Right cardiac atrium (tissue), 5 donors: ENCODE measurements around the gene RHBDF2. TPM values are rescaled to one million over a fixed set of nuclear protein-coding genes. Genes with fewer than 3 reads are reported as not detected.

Source experiments
- ATAC-seq, 2 donors: fragments of 200-7000 bp; cut with Tn5 transposase; one replicate each; pipeline versions ENCODE4 v1.8.0 to v1.9.1; 2020; ENCODE audit warnings: moderate library complexity in 2 of 2, mild to moderate bottlenecking in 1 of 2
- DNase-seq, 3 donors: peaks; one replicate each; pipeline ENCODE4 v3.0.0-alpha.2; 2020
- H3K27ac ChIP-seq: one replicate; pipeline ENCODE4 v1.5.1; 2013; ENCODE audit warnings: mild to moderate bottlenecking, low read length, control low read depth, moderate library complexity
- H3K27me3 ChIP-seq: one replicate; pipeline ENCODE4 v1.6.1; 2013; ENCODE audit not compliant: control insufficient read depth, insufficient read depth
- H3K4me1 ChIP-seq: one replicate; pipeline ENCODE4 v1.6.1; 2013; ENCODE audit warnings: low read length; ENCODE audit not compliant: control insufficient read depth, insufficient read depth
- H3K4me3 ChIP-seq: one replicate; pipeline ENCODE4 v1.5.1; 2013; ENCODE audit warnings: low read length, control low read depth
- H3K9me3 ChIP-seq: one replicate; pipeline ENCODE4 v1.6.1; 2013; ENCODE audit warnings: low read length; ENCODE audit not compliant: control insufficient read depth
- WGBS: extraction: QIAGEN DNeasy Blood & Tissue Kit; methylation state at CpG from one replicate; pipeline ENCODE4 v1.1.7; 2013; 5-methylcytosine and 5-hydroxymethylcytosine counted together
- intact Hi-C, 4 donors: fragments of 100-400 bp; cut with DNase I; formaldehyde crosslinking; loops; one replicate each; pipeline versions ENCODE4 v1.11.0 to v1.14.0; 2022 to 2023
- polyA plus RNA-seq: library from polyadenylated mRNA; stranded (reverse); fragments of 200-250 nt; gene quantifications from one replicate; pipeline ENCODE4 v1.2.3, GENCODE V29; 2013
- total RNA-seq, 4 donors: library from RNA; stranded (reverse); fragmentation: NEBNext Ultra II Directional; extraction: Animal tissue kit (Norgen Biotek cat#: 25700); gene quantifications; one replicate each; pipeline ENCODE4 v1.2.1, GENCODE V29; 2021
- donor health status: healthy with polysubstance abuse.
- donor health status: DM: no; HTN: yes; CAD: no.
- donor health status: DM: no; HTN: no; CAD: no.
- donor health status: DM: no; HTN: yes; CAD: no; lungs with severe emphysema.
- donor health status: DM: yes; HTN: yes; CAD: no.

Gene RHBDF2
- total and polyA plus RNA-seq, 5 donors = 10.2 to 16.4 (median 12.0) TPM

- ATAC-seq (no peak), DNase-seq (peak in 2 of 3 donors; percentile 42 to 60)
- H3K4me3 ChIP-seq = no peak overlapping the region
- H3K27ac ChIP-seq = no peak overlapping the region
- no peaks in the 10 kb centered on the region for H3K9me3 ChIP-seq
- WGBS = 93% methylated on average over 38 of the region's 38 CpGs
- intact Hi-C loops = loop anchor here in 1 of 4 donors (5.0 kb wide), 1 partner anchor 38 kb away; no protein-coding TSS in a partner anchor
- H3K4me1 ChIP-seq = peaks cover 2% of the 10 kb centered on the region
- no peaks in the 10 kb centered on the region for H3K27me3 ChIP-seq
Measured at GRCh38 chr17:76469076-76469990, 31.9 kb downstream of the RHBDF2 start.

- WGBS = 91% methylated on average over 14 of the region's 14 CpGs
- Histone ChIP-seq H3K4me3 (no peak overlapping the region), H3K27me3 (no peaks in the 10 kb centered on the region), H3K9me3 (no peaks in the 10 kb centered on the region), H3K4me1 (peaks cover 2% of the 10 kb centered on the region), H3K27ac (no peak overlapping the region)
- intact Hi-C loops = loop anchor here in 1 of 4 donors (5.0 kb wide), 1 partner anchor 39 kb away; no protein-coding TSS in a partner anchor
- DNase-seq (peak in 2 of 3 donors; percentile 27 to 58), ATAC-seq (no peak)
Measured at GRCh38 chr17:76468634-76469010, 32.6 kb downstream of the RHBDF2 start.

- H3K27ac ChIP-seq = no peak overlapping the region
- no peaks in the 10 kb centered on the region for H3K27me3 ChIP-seq
- ATAC-seq = no peak
- H3K9me3 ChIP-seq = no peaks in the 10 kb centered on the region
- WGBS = 80% methylated on average over 8 of the region's 8 CpGs
- peaks cover 2% of the 10 kb centered on the region for H3K4me1 ChIP-seq
- intact Hi-C loops = loop anchor here in 1 of 4 donors (5.0 kb wide), 1 partner anchor 39 kb away; no protein-coding TSS in a partner anchor
- peak in 1 of 3 donors; percentile 23 for DNase-seq
- no peak overlapping the region for H3K4me3 ChIP-seq
Measured at GRCh38 chr17:76467809-76468633, 33.2 kb downstream of the RHBDF2 start.

- H3K4me1 ChIP-seq = peaks cover 2% of the 10 kb centered on the region
- H3K4me3 ChIP-seq = no peak within 1 kb of the TSS
- DNase-seq (peak in 1 of 3 donors; percentile 55), ATAC-seq (no peak)
- 74% methylated on average over 11 of the region's 11 CpGs for WGBS
- no peak within 1 kb of the TSS for H3K27ac ChIP-seq
- intact Hi-C loops = loop anchor here in 1 of 4 donors (5.0 kb wide), 1 partner anchor 40 kb away; no protein-coding TSS in a partner anchor
- no peaks in the 10 kb centered on the region for H3K27me3 ChIP-seq
- no peaks in the 10 kb centered on the region for H3K9me3 ChIP-seq
Measured at GRCh38 chr17:76467366-76467765, 33.9 kb downstream of the RHBDF2 start, which contains the start of gene AANAT. Gene AANAT, plus strand, starts transcription at chr17:76467603. Its CDS starts 1,144 bp downstream, at chr17:76468747.

GRCh38 chr17:76466775-76467130, 34.5 kb downstream of the RHBDF2 start:
- intact Hi-C loops = loop anchor here in 3 of 4 donors (1.0 to 5.0 kb wide), 2 partner anchors 40 to 41 kb away; no protein-coding TSS in a partner anchor
- WGBS = 90% methylated on average over 6 of the region's 6 CpGs
- peak in 2 of 3 donors; percentile 45 to 53 for DNase-seq

GRCh38 chr17:76462556-76463290, 38.5 kb downstream of the RHBDF2 start:
- Histone ChIP-seq H3K27me3 (no peaks in the 10 kb centered on the region), H3K9me3 (no peaks in the 10 kb centered on the region), H3K27ac (no peak overlapping the region), H3K4me1 (peaks cover 2% of the 10 kb centered on the region), H3K4me3 (no peak overlapping the region)
- 83% methylated on average over 24 of the region's 24 CpGs for WGBS
- peak in 2 of 3 donors; percentile 20 to 52 for DNase-seq
- intact Hi-C loops = loop anchor here in 1 of 4 donors (5.0 kb wide), 1 partner anchor 155 kb away; the partner anchor contains the start of gene QRICH2
- ATAC-seq = no peak

More at GRCh38 chr17:76466775-76467130, 34.5 kb downstream of the RHBDF2 start:
- Histone ChIP-seq H3K27me3 (no peaks in the 10 kb centered on the region), H3K4me1 (peaks cover 2% of the 10 kb centered on the region), H3K27ac (no peak overlapping the region), H3K4me3 (no peak overlapping the region), H3K9me3 (no peaks in the 10 kb centered on the region)
- ATAC-seq = no peak

GRCh38 chr17:76461765-76462555, 39.3 kb downstream of the RHBDF2 start:
- H3K27ac ChIP-seq = no peak overlapping the region
- H3K9me3 ChIP-seq = no peaks in the 10 kb centered on the region
- no peak for ATAC-seq
- peaks cover 2% of the 10 kb centered on the region for H3K4me1 ChIP-seq
- H3K27me3 ChIP-seq = no peaks in the 10 kb centered on the region
- 81% methylated on average over 11 of the region's 11 CpGs for WGBS
- DNase-seq = peak in 1 of 3 donors; percentile 10
- intact Hi-C loops = loop anchor here in 1 of 4 donors (5.0 kb wide), 1 partner anchor 155 kb away; the partner anchor contains the start of gene QRICH2
- H3K4me3 ChIP-seq = no peak overlapping the region

GRCh38 chr17:76459674-76460073, 41.5 kb downstream of the RHBDF2 start:
- Histone ChIP-seq H3K4me1 (no peaks in the 10 kb centered on the region), H3K9me3 (no peaks in the 10 kb centered on the region), H3K27me3 (no peaks in the 10 kb centered on the region), H3K27ac (no peak overlapping the region), H3K4me3 (no peak overlapping the region)
- WGBS = 79% methylated on average over 4 of the region's 4 CpGs
- ATAC-seq (no peak), DNase-seq (no peak)
- intact Hi-C loops = loop anchor here in 2 of 4 donors (5.0 to 10.0 kb wide), 3 partner anchors 52 to 152 kb away; partner anchors contain the start of gene QRICH2 (in 1 of the 2)

- intact Hi-C loops = loop anchor here in 2 of 4 donors (5.0 to 10.0 kb wide), 2 partner anchors 52 to 54 kb away; no protein-coding TSS in a partner anchor
Measured at GRCh38 chr17:76458580-76459490, 42.4 kb downstream of the RHBDF2 start.

More at GRCh38 chr17:76458580-76459490, 42.4 kb downstream of the RHBDF2 start:
- Histone ChIP-seq H3K27me3 (no peaks in the 10 kb centered on the region), H3K27ac (no peak overlapping the region), H3K4me1 (no peaks in the 10 kb centered on the region), H3K4me3 (no peak overlapping the region), H3K9me3 (no peaks in the 10 kb centered on the region)
- 47% methylated on average over 9 of the region's 9 CpGs for WGBS
- ATAC-seq (peak; percentile 67 to 70), DNase-seq (peak in 2 of 3 donors; percentile 74 to 80)
